Measurements from ENCODE around the gene BTF3. TPM values are rescaled to one million over a fixed set of nuclear protein-coding genes. Genes with fewer than 3 reads are reported as not detected.

The BTF3 gene
- polyA plus RNA-seq, 3 donors, result 486 to 559 (median 512) TPM

DNA sequence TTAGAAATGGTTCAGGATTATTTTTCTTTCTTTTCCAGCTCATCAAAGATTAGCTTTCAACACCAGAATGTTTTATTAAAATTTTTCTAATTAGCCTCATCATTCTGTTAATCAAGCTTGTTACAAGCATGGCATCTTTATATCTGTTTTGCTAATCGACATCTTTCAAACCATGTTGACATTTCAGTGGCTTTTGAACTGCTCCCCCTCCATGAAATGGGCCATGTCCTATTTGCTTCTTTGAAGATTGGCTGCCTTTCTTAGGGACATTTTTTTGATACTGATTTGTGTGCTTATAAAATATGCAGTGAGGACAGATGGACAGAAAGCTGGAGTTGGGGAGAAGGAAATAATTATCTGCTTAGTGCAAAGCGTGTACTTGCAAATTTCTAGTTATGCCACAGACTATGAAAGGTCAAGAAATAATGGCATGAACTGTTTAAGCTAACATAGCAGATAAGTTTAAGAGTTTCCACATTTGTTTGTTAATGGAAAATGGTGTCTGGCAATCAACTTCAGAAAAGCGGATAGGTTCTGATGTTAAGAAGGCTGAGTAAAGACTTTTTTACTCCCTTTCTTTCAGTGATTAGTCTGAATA is 27.5 kb downstream of the BTF3 start:
- H3K27ac Mint-ChIP-seq, result no peak overlapping the region

GRCh38 chr5:73528248-73528647 is 30.0 kb downstream of the BTF3 start:
- H3K27ac ChIP-seq (ENCODE audit: low read depth in 1 of 2, low read length in 2 of 2), result no peak overlapping the region
- WGBS (ENCODE audit: insufficient coverage), result no CpG with 5 or more reads among the region's 3 CpGs
- no peak overlapping the region for H3K27ac Mint-ChIP-seq
- no peak for DNase-seq
- no peak overlapping the region for H3K4me2 ChIP-seq (replicated peaks; ENCODE audit: extremely low read depth, low read length, poor library complexity, severe bottlenecking)
- intact Hi-C loops (cut with micrococcal nuclease), result no loop called here
- H3K4me1 ChIP-seq (ENCODE audit: control insufficient read depth in 1 of 2, insufficient read depth in 2 of 2, low read length in 2 of 2), result no peaks in the 10 kb centered on the region
- TF ChIP-seq, protein P1, sequence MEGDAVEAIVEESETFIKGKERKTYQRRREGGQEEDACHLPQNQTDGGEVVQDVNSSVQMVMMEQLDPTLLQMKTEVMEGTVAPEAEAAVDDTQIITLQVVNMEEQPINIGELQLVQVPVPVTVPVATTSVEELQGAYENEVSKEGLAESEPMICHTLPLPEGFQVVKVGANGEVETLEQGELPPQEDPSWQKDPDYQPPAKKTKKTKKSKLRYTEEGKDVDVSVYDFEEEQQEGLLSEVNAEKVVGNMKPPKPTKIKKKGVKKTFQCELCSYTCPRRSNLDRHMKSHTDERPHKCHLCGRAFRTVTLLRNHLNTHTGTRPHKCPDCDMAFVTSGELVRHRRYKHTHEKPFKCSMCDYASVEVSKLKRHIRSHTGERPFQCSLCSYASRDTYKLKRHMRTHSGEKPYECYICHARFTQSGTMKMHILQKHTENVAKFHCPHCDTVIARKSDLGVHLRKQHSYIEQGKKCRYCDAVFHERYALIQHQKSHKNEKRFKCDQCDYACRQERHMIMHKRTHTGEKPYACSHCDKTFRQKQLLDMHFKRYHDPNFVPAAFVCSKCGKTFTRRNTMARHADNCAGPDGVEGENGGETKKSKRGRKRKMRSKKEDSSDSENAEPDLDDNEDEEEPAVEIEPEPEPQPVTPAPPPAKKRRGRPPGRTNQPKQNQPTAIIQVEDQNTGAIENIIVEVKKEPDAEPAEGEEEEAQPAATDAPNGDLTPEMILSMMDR (IDR thresholded peaks at IDR 0.05), result no peak
- H3K9me3 Mint-ChIP-seq, result no peaks in the 10 kb centered on the region
- H3K9ac ChIP-seq (ENCODE audit: insufficient read depth, low read length, poor library complexity, severe bottlenecking), result no peak overlapping the region
- H2AFZ ChIP-seq (ENCODE audit: insufficient read depth, low read depth, low read length, poor library complexity, severe bottlenecking), result no peak overlapping the region
- no peaks in the 10 kb centered on the region for H3K79me2 ChIP-seq (ENCODE audit: insufficient read depth, low read length)
- H4K20me1 ChIP-seq (ENCODE audit: insufficient read depth, low read length), result no peaks in the 10 kb centered on the region
- no peaks in the 10 kb centered on the region for H3K9me3 ChIP-seq (replicated peaks in 1 of 2; ENCODE audit: control insufficient read depth in 1 of 2, insufficient read depth in 1 of 2, low read length in 2 of 2)
- no peaks in the 10 kb centered on the region for H3K36me3 ChIP-seq (replicated peaks in 1 of 2; ENCODE audit: control insufficient read depth in 1 of 2, insufficient read depth in 2 of 2, low read length in 2 of 2)
- H3K4me3 ChIP-seq (replicated peaks in 1 of 3; ENCODE audit: low read depth in 2 of 3, low read length in 3 of 3), result no peak overlapping the region
- H3K27me3 ChIP-seq (ENCODE audit: control insufficient read depth in 2 of 2, insufficient read depth in 2 of 2, low read length in 2 of 2), result peaks cover 2% of the 10 kb centered on the region in 2 donors
- peaks cover 4 to 12% (median 7%) of the 10 kb centered on the region in 3 donors for H3K27me3 Mint-ChIP-seq (ENCODE audit: low read depth in 3 of 3)
- no peak overlapping the region for H3K4me3 Mint-ChIP-seq
- H3K4me1 Mint-ChIP-seq, result peaks cover 3% of the 10 kb centered on the region
- H3K36me3 Mint-ChIP-seq, result no peaks in the 10 kb centered on the region

More for the DNA sequence above, 27.5 kb downstream of the BTF3 start:
- H3K36me3 Mint-ChIP-seq, result no peaks in the 10 kb centered on the region
- peaks cover 3 to 10% (median 6%) of the 10 kb centered on the region in 3 donors for H3K27me3 Mint-ChIP-seq (ENCODE audit: low read depth in 3 of 3)
- no peak overlapping the region for H3K27ac ChIP-seq (ENCODE audit: low read depth in 1 of 2, low read length in 2 of 2)
- peaks cover 3% of the 10 kb centered on the region for H3K4me1 Mint-ChIP-seq
- H3K4me3 Mint-ChIP-seq, result no peak overlapping the region
- 83% methylated on average over 1 of the region's 3 CpGs for WGBS (ENCODE audit: insufficient coverage)
- H3K36me3 ChIP-seq (replicated peaks in 1 of 2; ENCODE audit: control insufficient read depth in 1 of 2, insufficient read depth in 2 of 2, low read length in 2 of 2), result no peaks in the 10 kb centered on the region
- no peaks in the 10 kb centered on the region for H3K4me1 ChIP-seq (ENCODE audit: control insufficient read depth in 1 of 2, insufficient read depth in 2 of 2, low read length in 2 of 2)
- TF ChIP-seq, protein P1 (IDR thresholded peaks at IDR 0.05), result no peak
- no peak for DNase-seq
- H3K4me2 ChIP-seq (replicated peaks; ENCODE audit: extremely low read depth, low read length, poor library complexity, severe bottlenecking), result no peak overlapping the region
- no peaks in the 10 kb centered on the region for H3K79me2 ChIP-seq (ENCODE audit: insufficient read depth, low read length)
- no peak overlapping the region for H2AFZ ChIP-seq (ENCODE audit: insufficient read depth, low read depth, low read length, poor library complexity, severe bottlenecking)
- intact Hi-C loops (cut with micrococcal nuclease), result no loop called here
- H3K4me3 ChIP-seq (replicated peaks in 1 of 3; ENCODE audit: low read depth in 2 of 3, low read length in 3 of 3), result no peak overlapping the region
- H3K9me3 ChIP-seq (replicated peaks in 1 of 2; ENCODE audit: control insufficient read depth in 1 of 2, insufficient read depth in 1 of 2, low read length in 2 of 2), result no peaks in the 10 kb centered on the region
- no peak overlapping the region for H3K9ac ChIP-seq (ENCODE audit: insufficient read depth, low read length, poor library complexity, severe bottlenecking)
- peaks cover 2% of the 10 kb centered on the region in 2 donors for H3K27me3 ChIP-seq (ENCODE audit: control insufficient read depth in 2 of 2, insufficient read depth in 2 of 2, low read length in 2 of 2)
- no peaks in the 10 kb centered on the region for H3K9me3 Mint-ChIP-seq
- no peaks in the 10 kb centered on the region for H4K20me1 ChIP-seq (ENCODE audit: insufficient read depth, low read length)

Data from CD14-positive monocyte (primary cell).